OCI-LY1 (cell line): ENCODE data around the gene TANK.

Experiments
- H2AFZ ChIP-seq: fragments of 200-600 bp; sonication (generic), shearing (Covaris generic); 2 replicates; pipeline ENCODE4 v1.6.0; 2014; ENCODE audit warnings: antibody characterized with exemption, mild to moderate bottlenecking, low read length
- H3F3A ChIP-seq: fragments of 200-600 bp; sonication (generic), shearing (Covaris generic); 2 replicates; pipeline ENCODE4 v1.6.0; 2014; ENCODE audit warnings: mild to moderate bottlenecking, antibody characterized with exemption, low read length, moderate library complexity; ENCODE audit not compliant: insufficient read depth
- H3K27ac ChIP-seq: fragments of 200-600 bp; sonication (generic); 2 replicates; pipeline ENCODE4 v1.5.1; 2014; ENCODE audit warnings: low read length, mixed run types, mild to moderate bottlenecking, low read depth; ENCODE audit not compliant: poor library complexity, severe bottlenecking
- H3K27me3 ChIP-seq: fragments of 200-600 bp; sonication (generic); 2 replicates; pipeline ENCODE4 v1.6.0; 2014; ENCODE audit warnings: antibody characterized with exemption, mild to moderate bottlenecking, low read length, moderate library complexity; ENCODE audit not compliant: insufficient read depth
- H3K36me3 ChIP-seq: fragments of 200-600 bp; sonication (generic); 2 replicates; pipeline ENCODE4 v1.6.1; 2014; ENCODE audit warnings: mild to moderate bottlenecking, antibody characterized with exemption, low read length, moderate library complexity, mixed read lengths; ENCODE audit not compliant: insufficient read depth
- H3K4me1 ChIP-seq: fragments of 200-600 bp; sonication (generic); 2 replicates; pipeline ENCODE4 v1.5.1; 2014; ENCODE audit warnings: mild to moderate bottlenecking, low read length, moderate library complexity; ENCODE audit not compliant: insufficient read depth, severe bottlenecking
- H3K4me2 ChIP-seq: fragments of 200-600 bp; sonication (generic), shearing (Covaris generic); 2 replicates; pipeline ENCODE4 v1.6.1; 2014; ENCODE audit warnings: low read length
- H3K4me3 ChIP-seq: fragments of 200-600 bp; sonication (generic); 2 replicates; pipeline ENCODE4 v1.5.1; 2014; ENCODE audit warnings: low read length, low read depth, mild to moderate bottlenecking, mixed read lengths; ENCODE audit not compliant: poor library complexity, severe bottlenecking
- H3K79me2 ChIP-seq: fragments of 200-600 bp; shearing (Covaris generic); 2 replicates; pipeline ENCODE4 v1.6.1; 2016; ENCODE audit warnings: mixed run types, low read length, mixed read lengths; ENCODE audit not compliant: insufficient read depth
- H3K9ac ChIP-seq: fragments of 200-600 bp; sonication (generic), shearing (Covaris generic); 2 replicates; pipeline ENCODE4 v1.6.1; 2014; ENCODE audit warnings: mild to moderate bottlenecking, low read length, mixed read lengths
- H3K9me2 ChIP-seq: fragments of 200-600 bp; sonication (generic), shearing (Covaris generic); 2 replicates; pipeline ENCODE4 v1.6.1; 2014; ENCODE audit warnings: low read depth, mild to moderate bottlenecking, low read length, mixed read lengths
- H3K9me3 ChIP-seq: fragments of 200-600 bp; shearing (Covaris generic); 2 replicates; pipeline ENCODE4 v1.6.1; 2014; ENCODE audit warnings: low read length, mixed read lengths
- H4K20me1 ChIP-seq: fragments of 200-600 bp; sonication (generic), shearing (Covaris generic); 2 replicates; pipeline ENCODE4 v1.6.0; 2016; ENCODE audit warnings: mild to moderate bottlenecking, low read length; ENCODE audit not compliant: insufficient read depth
- EZH2 ChIP-seq: fragments of 200-600 bp; sonication (generic), shearing (Covaris generic); IDR thresholded peaks from 2 replicates; pipeline ENCODE4 v1.8.0; 2017; ENCODE audit warnings: borderline replicate concordance, mixed run types, mild to moderate bottlenecking, antibody characterized with exemption, low read length, moderate library complexity, mixed read lengths
- TF ChIP-seq, protein P1 (sequence below): fragments of 200-600 bp; sonication (generic), shearing (Covaris generic); IDR thresholded peaks from 2 replicates; pipeline ENCODE4 v1.5.1; 2017; ENCODE audit warnings: mild to moderate bottlenecking, antibody characterized with exemption, low read length, moderate library complexity, mixed read lengths

Gene TANK

GRCh38 chr2:161257123-161257952 lies 97.1 kb downstream of the TANK start:
- H3K9ac ChIP-seq, result no peak overlapping the region
- H3K27me3 ChIP-seq, result no peaks in the 10 kb centered on the region
- H3K4me1 ChIP-seq, result no peaks in the 10 kb centered on the region
- H3K79me2 ChIP-seq, result no peaks in the 10 kb centered on the region
- no peaks in the 10 kb centered on the region for H3K9me2 ChIP-seq
- H3K36me3 ChIP-seq, result no peaks in the 10 kb centered on the region
- H4K20me1 ChIP-seq, result no peaks in the 10 kb centered on the region
- H3K4me2 ChIP-seq, result no peak overlapping the region
- H3K4me3 ChIP-seq, result no peak overlapping the region
- no peak for TF ChIP-seq EZH2
- TF ChIP-seq, protein P1, sequence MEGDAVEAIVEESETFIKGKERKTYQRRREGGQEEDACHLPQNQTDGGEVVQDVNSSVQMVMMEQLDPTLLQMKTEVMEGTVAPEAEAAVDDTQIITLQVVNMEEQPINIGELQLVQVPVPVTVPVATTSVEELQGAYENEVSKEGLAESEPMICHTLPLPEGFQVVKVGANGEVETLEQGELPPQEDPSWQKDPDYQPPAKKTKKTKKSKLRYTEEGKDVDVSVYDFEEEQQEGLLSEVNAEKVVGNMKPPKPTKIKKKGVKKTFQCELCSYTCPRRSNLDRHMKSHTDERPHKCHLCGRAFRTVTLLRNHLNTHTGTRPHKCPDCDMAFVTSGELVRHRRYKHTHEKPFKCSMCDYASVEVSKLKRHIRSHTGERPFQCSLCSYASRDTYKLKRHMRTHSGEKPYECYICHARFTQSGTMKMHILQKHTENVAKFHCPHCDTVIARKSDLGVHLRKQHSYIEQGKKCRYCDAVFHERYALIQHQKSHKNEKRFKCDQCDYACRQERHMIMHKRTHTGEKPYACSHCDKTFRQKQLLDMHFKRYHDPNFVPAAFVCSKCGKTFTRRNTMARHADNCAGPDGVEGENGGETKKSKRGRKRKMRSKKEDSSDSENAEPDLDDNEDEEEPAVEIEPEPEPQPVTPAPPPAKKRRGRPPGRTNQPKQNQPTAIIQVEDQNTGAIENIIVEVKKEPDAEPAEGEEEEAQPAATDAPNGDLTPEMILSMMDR, result no peak
- no peak overlapping the region for H3K27ac ChIP-seq
- no peaks in the 10 kb centered on the region for H3F3A ChIP-seq
- H3K9me3 ChIP-seq, result no peaks in the 10 kb centered on the region
- H2AFZ ChIP-seq, result no peak overlapping the region

DNA sequence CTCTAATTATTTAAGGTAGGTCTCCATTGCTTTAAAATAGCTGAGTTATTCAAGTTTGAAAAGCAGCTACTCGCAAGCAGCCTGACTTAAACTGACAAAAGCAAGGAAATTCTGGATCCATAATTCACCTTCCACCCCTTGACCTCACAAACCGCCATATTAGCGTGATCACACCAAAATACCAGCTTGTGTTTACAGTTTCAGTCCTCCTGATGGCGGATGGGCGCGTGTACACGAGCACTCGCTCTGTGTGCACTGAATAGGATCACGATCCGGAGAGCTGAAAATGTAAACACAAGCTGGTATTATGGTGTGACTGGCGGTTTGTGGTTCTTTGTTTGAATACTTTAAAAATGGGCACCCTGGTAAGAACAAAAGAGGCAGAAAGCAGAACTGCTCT lies 105.6 kb downstream of the TANK start:
- Histone ChIP-seq H4K20me1 (no peaks in the 10 kb centered on the region), H3F3A (no peaks in the 10 kb centered on the region), H3K9ac (peak overlapping the region; percentile 25; the same call in 1 of the 2 replicates), H3K9me3 (no peaks in the 10 kb centered on the region), H3K27ac (peak overlapping the region; percentile 89), H3K27me3 (no peaks in the 10 kb centered on the region), H3K4me1 (peaks cover 37% of the 10 kb centered on the region), H3K4me2 (peak overlapping the region; percentile 52), H2AFZ (peak overlapping the region; percentile 71; the same call in 1 of the 2 replicates), H3K79me2 (no peaks in the 10 kb centered on the region), H3K36me3 (no peaks in the 10 kb centered on the region), H3K9me2 (no peaks in the 10 kb centered on the region), H3K4me3 (peak overlapping the region; percentile 33)
- no peak for TF ChIP-seq EZH2
- TF ChIP-seq, protein P1, result no peak

GRCh38 chr2:161269111-161269510 lies 108.9 kb downstream of the TANK start:
- Histone ChIP-seq H3K4me3 (no peak overlapping the region), H3K36me3 (no peaks in the 10 kb centered on the region), H3K4me2 (no peak overlapping the region), H3K27ac (no peak overlapping the region), H3K27me3 (no peaks in the 10 kb centered on the region), H2AFZ (no peak overlapping the region), H3F3A (no peaks in the 10 kb centered on the region), H3K9ac (no peak overlapping the region), H3K4me1 (peaks cover 39% of the 10 kb centered on the region), H3K9me3 (no peaks in the 10 kb centered on the region), H4K20me1 (no peaks in the 10 kb centered on the region), H3K79me2 (no peaks in the 10 kb centered on the region), H3K9me2 (no peaks in the 10 kb centered on the region)
- TF ChIP-seq, protein P1, result no peak
- no peak for TF ChIP-seq EZH2
